NCI-H1048 (cell line): ENCODE results near the gene ZNF683.
"Not testable (repeated sequence)": the region's sequence is repeated elsewhere in the genome, so short reads cannot be mapped to it uniquely, and the experiment has no call there.

Source experiments
- DNase-seq: peaks from one replicate; lab custom pipeline; 2025; lab: John Stamatoyannopoulos, UW

Gene ZNF683

DNA sequence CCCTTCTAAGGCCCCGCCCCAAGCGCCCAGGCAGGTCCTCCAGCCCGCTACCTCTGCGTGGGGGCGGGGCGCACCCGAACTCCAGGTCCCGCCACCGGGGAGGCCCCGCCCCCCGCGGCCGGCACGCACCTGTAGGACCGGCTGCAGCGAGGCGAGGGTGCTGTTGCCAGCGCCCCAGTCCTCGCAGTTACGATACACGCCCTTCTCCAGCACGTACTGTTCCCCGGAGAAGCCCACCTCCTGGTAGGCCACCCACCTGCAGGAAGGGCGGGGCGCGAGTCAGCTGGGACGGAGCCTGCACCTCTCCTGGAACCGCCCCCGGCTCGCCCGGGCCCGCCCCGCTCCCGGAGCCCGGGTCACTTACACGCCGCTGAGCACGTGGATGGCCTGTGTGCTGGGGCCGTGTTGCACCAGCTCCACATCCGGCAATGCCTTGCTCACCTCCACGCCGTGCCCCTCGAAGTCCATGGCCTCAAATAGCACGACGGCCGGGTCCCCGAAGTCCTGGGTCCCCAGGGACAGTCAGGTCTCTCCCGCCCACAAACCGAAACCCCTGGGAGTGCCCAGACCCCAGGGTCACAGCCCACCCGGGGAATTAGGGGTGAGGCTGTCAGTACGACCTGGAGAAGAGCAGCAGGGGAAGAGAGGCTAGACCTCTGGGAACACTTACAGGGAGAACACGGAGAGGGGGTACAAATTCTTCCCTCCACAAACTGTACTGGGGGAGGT lies 35.9 kb downstream of the ZNF683 start:
- peak; percentile 77 for DNase-seq

DNA sequence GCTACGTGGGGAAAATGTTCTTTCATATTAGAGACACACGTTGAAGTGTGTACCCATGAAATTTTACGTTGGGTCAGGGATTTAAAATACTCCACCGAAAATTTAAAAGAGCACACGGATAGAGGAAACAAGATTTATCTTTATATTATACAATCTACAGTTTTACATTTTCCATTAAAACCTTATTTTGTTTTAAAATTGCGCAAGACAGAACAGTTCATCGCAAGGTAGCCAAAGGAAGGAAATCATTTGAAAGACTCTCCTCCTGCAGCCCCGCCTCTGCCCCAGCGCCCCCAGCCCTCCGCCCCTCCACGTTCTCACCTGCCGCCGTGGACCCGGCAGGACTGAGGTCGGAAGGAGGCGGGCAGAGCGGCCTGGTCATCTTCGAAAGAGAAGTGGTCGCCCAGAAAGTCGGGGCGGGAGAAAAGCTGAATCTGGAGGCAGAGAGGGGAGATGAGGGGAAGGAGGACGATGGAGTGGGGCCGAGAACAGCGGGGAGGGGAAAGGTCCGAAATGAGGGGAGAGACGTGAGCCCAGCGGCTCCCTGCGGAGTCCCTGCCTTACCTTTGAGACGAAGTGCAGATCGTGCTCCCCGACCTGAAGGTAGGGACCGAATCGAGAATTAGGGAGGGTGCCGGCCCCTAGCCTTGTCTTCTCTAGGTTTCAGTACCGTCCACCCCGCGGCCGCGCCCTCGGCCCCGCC lies 36.6 kb downstream of the ZNF683 start:
- no peak for DNase-seq

DNA sequence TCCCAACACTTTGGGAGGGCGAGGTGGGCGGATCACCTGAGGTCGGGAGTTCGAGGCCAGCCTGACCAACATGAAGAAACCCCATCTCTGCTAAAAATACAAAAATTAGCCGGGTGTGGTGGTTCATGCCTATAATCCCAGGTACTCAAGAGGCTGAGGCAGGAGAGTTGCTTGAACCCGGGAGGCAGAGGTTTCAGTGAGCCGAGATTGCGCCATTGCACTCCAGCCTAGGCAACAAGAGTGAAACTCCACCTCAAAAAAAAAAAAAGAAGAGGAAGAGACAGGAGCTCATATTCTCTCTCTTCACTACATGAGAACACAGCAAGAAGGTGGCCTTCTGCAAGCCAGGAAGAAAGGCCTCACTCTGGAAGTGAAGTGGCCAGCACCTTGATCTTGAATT lies 39.2 kb downstream of the ZNF683 start:
- DNase-seq, result not testable (repeated sequence)

DNA sequence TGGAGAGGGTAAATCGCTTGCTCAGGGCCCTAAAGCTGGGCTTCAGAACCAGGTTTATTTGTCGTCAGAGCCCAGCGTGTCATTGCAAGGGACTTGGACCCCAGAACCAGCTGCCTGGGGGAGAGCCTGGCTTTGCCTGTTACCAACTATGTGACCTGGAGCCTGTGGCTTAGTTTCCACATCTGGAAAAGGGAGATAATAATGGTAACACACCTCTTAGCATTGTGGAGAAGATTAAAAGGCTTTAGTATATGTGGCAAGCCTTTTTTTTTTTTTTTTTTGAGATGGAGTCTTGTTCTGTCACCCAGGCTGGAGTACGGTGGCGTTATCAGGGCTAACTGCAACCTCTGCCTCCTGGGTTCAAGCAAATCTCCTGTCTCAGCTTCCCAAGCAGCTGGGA lies 42.3 kb downstream of the ZNF683 start:
- DNase-seq, result no peak

DNA sequence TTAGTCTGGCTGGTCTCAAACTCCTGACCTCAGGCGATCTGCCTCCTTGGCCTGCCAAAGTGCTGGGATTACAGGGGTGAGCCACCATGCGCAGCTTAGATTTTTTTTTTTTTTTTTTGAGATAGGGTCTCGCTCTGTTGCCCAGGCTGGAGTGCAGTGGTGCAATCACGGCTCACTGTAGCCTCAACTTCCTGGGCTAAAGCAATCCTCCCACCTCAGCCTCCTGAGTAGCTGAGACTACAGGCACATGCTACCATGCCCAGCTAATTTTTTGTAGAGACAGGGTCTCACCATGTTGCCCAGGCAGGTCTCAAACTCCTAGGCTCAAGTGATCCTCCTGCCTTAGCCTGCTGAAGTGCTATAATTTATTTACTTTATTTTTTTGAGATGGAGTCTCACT lies 43.2 kb downstream of the ZNF683 start:
- not testable (repeated sequence) for DNase-seq

DNA sequence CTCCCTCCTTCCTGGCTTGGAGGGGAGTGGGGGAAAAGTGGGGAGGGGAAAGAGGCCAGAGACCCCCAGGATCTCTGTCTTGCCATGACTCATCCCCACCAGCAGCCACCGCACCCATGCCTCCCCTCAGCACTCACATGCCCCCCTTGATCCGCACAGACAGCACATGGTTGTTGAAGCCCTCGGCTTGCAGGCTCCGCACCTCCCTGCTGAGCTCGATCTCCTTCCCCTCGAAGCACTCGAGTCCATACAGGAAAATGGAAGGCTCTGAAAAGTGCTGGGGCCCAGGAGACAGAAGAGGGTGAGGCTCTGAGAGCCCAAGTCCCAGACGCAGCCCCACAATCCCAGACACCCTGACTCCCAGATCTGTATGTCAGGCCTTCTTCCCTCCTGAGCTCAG lies 44.0 kb downstream of the ZNF683 start:
- DNase-seq, result no peak

DNA sequence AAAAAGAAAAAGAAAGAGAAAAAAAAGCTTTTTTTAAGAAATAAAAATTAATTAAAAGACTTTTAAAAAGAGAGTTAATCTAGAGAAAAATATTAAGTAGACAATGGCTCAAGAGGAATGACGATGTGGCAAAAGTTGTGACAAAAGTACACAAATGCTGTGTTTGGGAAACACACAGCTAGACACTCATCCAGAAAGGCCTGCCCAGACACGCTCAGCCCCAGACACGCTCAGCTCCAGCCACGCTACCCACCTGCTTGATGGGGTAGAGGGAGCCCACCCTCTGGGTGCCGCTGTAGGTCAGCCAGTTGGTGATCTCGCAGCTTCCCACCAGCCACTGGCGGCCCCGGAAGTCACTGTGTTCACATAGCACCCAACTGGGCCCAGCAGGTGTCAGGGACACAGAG lies 44.6 kb downstream of the ZNF683 start:
- DNase-seq, result no peak

DNA sequence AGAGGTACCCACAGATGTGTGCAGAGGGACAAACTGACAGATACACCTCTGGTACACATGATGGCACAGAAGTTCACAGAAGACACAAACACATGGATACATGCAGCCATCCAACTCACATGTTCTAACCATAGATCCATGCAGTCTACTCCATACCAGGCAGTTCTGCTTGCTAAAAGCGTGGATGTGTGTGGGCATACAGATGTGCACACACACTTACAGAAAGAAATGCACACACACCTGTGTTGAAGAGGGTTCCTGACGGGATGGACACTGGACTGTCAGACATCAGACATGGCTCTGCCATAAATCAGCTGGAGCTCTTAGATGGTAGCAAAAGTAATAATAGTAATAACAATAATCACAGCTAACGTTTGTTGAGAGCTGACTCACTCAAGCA lies 48.0 kb downstream of the ZNF683 start:
- DNase-seq, result no peak

DNA sequence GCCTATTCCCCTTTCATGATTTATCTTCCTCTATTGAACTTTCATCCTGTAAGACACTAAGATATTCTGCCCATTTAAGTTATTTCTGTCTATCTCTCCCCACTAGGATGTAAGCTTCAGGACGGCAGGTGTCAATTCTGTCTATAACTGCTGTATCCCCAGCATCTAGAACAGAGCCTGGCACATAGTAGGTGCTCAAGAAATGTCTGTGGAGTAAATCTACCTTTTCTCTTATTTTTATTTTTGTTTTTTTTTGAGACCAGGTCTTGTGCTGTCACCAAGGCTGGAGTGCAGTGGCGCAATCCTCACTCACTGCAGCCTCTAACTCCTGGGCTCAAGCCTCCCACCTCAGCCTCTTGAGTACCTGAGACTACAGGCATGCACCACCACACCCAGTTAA lies 49.2 kb downstream of the ZNF683 start:
- no peak for DNase-seq

DNA sequence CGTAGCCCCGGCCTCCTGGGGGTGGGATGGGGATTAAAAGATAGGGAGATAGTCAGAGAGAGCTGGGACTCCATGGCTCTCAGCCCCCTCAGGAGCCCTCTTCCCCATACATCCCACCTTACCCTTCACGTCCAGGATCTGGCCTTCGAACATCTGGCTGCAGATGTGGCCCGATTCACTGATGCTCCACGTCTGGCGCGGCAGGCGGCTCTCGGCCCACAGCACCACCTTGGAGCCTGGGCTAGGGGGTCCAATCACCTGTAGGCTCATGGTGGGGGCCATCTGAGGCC lies 50.6 kb downstream of the ZNF683 start:
- DNase-seq, result no peak

DNA sequence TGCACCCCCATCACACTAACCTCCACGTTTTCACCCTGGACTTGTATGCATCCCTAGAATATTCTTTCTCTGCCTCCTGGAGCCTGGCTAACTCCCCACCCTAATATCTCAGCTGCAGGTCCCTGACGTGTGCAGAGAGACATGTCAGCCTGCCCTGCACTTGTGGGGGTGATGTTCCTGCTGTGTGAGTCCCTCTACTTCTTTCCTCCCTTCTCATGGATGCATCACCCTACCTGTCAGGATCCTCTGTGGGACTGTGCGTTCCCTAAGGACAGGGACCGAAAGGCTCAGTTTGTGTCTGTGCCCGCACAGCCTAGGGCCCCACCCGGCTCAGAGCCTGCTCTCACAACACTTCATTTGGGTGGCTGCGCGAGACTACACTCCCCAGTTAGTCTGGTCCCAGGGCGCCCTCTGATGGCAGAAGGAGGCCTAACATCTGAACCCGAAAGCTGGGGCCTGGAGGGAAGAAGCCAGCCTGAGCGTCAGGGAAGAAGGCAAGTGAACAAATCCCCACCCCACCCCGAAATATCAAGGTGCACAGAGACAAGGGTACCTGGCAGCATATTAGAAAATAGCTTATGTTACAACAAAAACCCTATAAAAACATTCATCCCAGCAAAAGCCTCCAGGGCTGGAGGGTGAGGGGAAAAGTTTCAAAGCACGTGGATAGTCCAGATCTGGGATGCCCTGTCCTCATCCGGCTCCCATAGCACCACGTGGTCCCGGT lies 51.1 kb downstream of the ZNF683 start:
- peak; percentile 46 for DNase-seq

DNA sequence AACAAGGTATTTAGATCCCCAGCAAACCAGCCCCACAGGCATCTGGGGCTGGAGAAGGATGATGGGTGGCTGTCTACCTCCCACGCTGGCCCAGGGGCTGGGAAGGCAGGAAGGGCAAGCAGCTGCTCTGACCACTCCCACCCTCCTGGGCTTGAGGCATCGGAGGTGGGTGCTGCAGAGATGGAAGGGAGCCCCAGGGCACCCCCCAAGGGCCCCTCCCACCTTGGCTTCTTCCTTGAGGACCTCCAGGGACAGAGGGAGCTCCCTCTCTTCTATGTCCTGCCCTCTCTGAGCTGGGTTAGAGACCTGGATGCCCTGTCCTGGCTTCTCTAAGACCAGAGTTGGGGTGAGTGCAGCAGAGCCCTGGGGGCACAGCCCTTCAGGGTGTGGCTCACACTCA lies 51.7 kb downstream of the ZNF683 start:
- DNase-seq, result no peak

DNA sequence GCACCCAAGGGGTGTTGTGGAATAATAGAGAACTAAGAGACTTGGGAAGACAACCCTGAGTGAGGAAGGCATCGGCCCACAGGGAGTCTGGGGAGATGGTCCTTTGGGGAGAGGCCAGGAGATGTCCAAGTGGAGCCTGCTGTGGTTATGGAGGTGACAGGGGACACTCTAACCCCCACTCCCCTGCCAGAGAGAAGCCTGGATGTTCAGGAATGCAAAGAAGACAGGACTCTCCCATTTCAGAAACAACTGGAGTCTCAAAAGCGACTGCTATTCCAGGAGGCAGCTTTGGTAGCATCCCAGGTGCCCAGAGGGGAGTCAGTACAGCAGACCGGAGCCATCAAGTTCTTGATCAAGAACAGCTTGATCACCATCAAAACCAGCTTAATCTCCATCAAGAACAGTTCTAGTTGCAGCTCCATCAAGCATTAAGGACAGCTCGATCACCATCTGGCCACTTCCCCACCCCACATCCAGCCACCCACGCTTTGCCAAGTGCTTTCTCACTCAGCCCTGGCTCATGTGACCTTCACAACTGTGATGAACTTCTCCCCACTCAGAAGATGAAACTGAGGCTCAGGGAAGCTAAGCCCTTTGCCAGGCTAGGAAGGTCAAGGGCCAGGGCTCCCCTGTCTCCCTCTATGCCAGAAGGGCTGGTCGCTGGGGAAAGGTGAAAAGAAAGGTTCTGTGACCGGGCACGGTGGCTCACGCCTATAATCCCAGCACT lies 54.0 kb downstream of the ZNF683 start:
- DNase-seq, result no peak

DNA sequence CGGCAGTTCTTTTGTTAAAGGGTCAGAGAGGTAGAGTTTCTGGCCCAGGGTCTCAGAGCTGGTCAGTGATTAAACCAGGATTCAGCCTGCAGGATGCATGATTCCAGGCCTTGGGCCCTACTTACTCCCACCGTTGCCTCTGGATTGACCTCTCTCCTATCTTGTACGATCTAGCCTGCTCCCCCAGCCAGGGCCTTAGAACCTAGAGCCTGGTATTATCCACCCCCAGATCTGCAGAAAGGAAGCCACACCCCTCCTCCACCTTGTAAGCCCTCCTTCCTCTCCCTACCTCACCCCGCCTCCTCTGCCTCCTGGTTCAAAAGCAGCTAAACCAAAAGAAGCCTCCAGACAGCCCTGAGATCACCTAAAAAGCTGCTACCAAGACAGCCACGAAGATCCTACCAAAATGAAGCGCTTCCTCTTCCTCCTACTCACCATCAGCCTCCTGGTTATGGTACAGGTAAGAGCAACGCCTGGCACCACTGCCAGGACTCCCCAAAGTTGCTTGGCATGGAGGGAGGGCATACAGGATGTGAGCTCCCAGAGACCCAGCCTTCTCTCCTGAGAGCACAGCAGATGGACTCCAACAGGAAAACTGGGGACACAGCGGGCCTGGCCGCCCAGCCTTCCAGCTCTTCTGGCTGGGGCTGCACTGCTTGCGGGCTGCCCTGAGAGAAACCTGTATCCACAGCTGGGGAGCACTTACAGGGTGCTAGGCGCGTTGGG lies 54.8 kb downstream of the ZNF683 start, which contains the start of gene CD52:
Gene CD52, plus strand, starts transcription at position 347 of the 726 bp plus-strand sequence. Its CDS starts 60 bp downstream, at position 407.
- no peak for DNase-seq

DNA sequence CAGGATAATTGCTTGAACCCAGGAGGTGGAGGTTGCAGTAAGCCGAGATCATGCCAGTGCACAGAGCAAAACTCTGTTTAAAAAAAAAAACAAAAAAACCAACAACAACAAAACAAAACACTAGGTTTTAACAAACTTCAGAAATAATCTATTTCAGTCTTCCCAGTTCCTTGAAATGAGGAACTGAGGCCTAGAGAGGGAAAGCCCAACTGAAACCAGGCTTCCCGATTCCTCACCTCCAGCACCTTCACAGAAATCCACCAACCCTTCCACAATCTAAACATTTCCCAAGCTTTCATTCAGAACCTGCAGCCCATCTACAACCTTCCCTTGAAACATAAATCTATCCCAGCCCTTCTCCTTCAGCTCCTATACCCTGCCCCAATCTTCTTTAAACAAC lies 55.4 kb downstream of the ZNF683 start:
- no peak for DNase-seq

DNA sequence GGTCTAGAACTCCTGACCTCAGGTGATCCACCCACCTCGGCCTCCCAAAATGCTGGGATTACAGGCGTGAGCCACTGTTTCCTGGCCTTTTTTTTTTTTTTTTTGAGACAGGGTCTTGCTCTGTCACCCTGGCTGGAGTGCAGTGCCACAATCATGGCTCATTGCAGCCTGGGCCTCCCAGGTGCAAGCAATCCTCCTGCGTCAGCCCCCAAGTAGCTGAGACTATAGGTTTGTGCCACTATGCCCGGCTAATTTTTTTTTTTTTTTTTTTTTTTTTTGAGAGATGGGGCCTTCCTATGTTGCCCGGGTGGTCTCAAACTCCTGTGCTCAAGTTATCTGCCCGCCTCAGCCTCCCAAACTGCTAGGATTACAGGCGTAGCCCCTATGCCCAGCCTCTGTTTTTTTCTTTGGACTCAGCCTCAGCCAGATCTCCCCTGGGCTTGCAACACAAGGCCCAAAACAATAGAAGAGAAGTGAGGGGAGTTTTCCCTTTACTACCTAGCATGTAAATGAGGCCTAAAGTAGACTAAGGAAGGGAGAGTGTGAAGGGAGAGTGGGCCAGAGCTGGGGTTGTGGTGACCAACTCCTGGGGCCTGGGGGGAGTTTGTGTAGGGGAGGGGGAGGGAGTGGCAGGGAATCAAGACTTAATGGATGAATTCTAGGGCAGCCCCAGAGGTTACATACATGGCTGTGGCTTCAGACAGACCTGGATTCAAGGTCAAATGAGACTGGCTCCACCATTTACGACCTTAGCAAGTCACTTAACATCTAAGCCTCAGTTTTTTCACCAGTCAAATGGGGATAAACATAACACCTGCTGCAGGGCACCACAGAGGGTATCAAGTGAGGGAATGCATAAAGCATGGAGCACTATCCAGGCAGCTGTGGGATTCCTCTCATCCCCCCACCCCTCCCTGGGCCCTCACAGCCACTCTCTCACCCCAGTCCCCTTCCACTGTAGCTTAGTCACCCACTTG lies 56.4 kb downstream of the ZNF683 start:
- no peak for DNase-seq

DNA sequence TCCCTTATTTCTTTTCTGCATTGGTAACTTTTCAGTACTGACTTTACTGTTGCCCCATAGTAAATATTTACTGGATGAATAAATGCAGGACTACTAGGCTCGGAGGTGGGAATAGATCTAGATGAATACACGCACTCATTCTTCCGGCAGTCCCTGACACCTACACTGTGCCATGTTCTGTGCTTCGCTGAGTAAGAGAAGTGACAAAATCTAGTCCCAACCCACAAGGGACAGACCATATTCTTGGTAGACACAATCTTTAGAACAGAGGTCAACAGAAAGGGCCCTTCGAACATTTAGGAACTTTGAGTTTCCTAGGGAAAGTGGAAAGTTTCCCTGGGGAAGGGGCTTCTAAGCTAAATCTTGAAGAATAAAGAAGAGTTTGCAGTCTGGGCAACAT lies 58.0 kb downstream of the ZNF683 start:
- DNase-seq, result no peak
